Immature natural killer cell (primary cell): Measurements from ENCODE around the gene FARP2. TPM values are rescaled to one million over a fixed set of nuclear protein-coding genes. Genes with fewer than 3 reads are reported as not detected.

Experiments used
- DNase-seq, 3 donors: peaks; one replicate each; pipeline ENCODE4 v3.0.0; 2022; ENCODE audit warnings: mixed read lengths in 1 of 3
- H3K27ac Mint-ChIP-seq, 6 donors: one replicate each; pipeline ENCODE4 v1.8.0; 2020; ENCODE audit warnings: mixed read lengths in 6 of 6, mild to moderate bottlenecking in 5 of 6, inconsistent platforms in 4 of 6, moderate library complexity in 3 of 6
- H3K27me3 Mint-ChIP-seq, 3 donors: one replicate each; pipeline ENCODE4 v1.8.0; 2020 to 2021; ENCODE audit warnings: low read depth in 3 of 3, mild to moderate bottlenecking in 3 of 3, mixed read lengths in 3 of 3, moderate library complexity in 3 of 3, inconsistent platforms in 1 of 3
- H3K36me3 Mint-ChIP-seq, 3 donors: one replicate each; pipeline ENCODE4 v1.8.0; 2020; ENCODE audit warnings: mixed read lengths in 3 of 3, inconsistent platforms in 2 of 3, mild to moderate bottlenecking in 2 of 3
- H3K4me1 Mint-ChIP-seq, 2 donors: one replicate each; pipeline ENCODE4 v1.8.0; 2020; ENCODE audit warnings: inconsistent platforms in 2 of 2, mild to moderate bottlenecking in 2 of 2, mixed read lengths in 2 of 2, moderate library complexity in 1 of 2
- H3K4me3 Mint-ChIP-seq, 5 donors: one replicate each; pipeline ENCODE4 v1.8.0; 2020; ENCODE audit warnings: mild to moderate bottlenecking in 5 of 5, mixed read lengths in 5 of 5, inconsistent platforms in 3 of 5, moderate library complexity in 3 of 5
- H3K9me3 Mint-ChIP-seq, 6 donors: one replicate each; pipeline ENCODE4 v1.8.0; 2020; ENCODE audit warnings: mild to moderate bottlenecking in 6 of 6, mixed read lengths in 6 of 6, inconsistent platforms in 4 of 6, moderate library complexity in 3 of 6
- polyA plus RNA-seq, 3 donors: library from polyadenylated mRNA; unstranded; fragments of 300-500 nt; fragmentation: Illumina TruSeq; gene quantifications; one replicate each; pipeline ENCODE4 v1.2.3, GENCODE V29; 2021

The FARP2 gene
- polyA plus RNA-seq, 3 donors from 2014 or later, result 5.3 to 8.3 (median 8.2) TPM

GRCh38 chr2:241339839-241340630, 16.1 kb upstream of the FARP2 start:
- H3K4me3 Mint-ChIP-seq, result no peak overlapping the region
- no peak for DNase-seq

GRCh38 chr2:241340631-241341163, 15.4 kb upstream of the FARP2 start:
- Mint-ChIP-seq H3K27ac (peak overlapping the region in 5 of 6 donors; percentile 2 to 87 (median 40)), H3K4me1 (peaks cover 2 to 31% of the 10 kb centered on the region in 2 donors), H3K9me3 (no peaks in the 10 kb centered on the region), H3K4me3 (no peak overlapping the region), H3K36me3 (peaks cover 7 to 58% (median 24%) of the 10 kb centered on the region in 3 donors), H3K27me3 (peaks cover 0 to 1% (median 0%) of the 10 kb centered on the region in 3 donors)
- no peak for DNase-seq

More at GRCh38 chr2:241339839-241340630, 16.1 kb upstream of the FARP2 start:
- H3K9me3 Mint-ChIP-seq, result no peaks in the 10 kb centered on the region
- peak overlapping the region in 3 of 6 donors; percentile 25 to 87 (median 37) for H3K27ac Mint-ChIP-seq
- peaks cover 5 to 60% (median 23%) of the 10 kb centered on the region in 3 donors for H3K36me3 Mint-ChIP-seq
- H3K27me3 Mint-ChIP-seq, result peaks cover 0 to 1% (median 0%) of the 10 kb centered on the region in 3 donors
- peaks cover 2 to 31% of the 10 kb centered on the region in 2 donors for H3K4me1 Mint-ChIP-seq

GRCh38 chr2:241344925-241345651, 11.0 kb upstream of the FARP2 start:
- peaks cover 2 to 23% of the 10 kb centered on the region in 2 donors for H3K4me1 Mint-ChIP-seq
- H3K36me3 Mint-ChIP-seq, result peaks cover 17 to 62% (median 29%) of the 10 kb centered on the region in 3 donors
- no peak overlapping the region for H3K4me3 Mint-ChIP-seq
- H3K27ac Mint-ChIP-seq, result no peak overlapping the region
- DNase-seq, result no peak
- peaks cover 0 to 3% (median 1%) of the 10 kb centered on the region in 3 donors for H3K27me3 Mint-ChIP-seq
- no peaks in the 10 kb centered on the region for H3K9me3 Mint-ChIP-seq

GRCh38 chr2:241349941-241350340, 6.1 kb upstream of the FARP2 start:
- Mint-ChIP-seq H3K27me3 (peaks cover 0 to 2% (median 1%) of the 10 kb centered on the region in 3 donors), H3K4me1 (peaks cover 0 to 2% of the 10 kb centered on the region in 2 donors), H3K27ac (peak overlapping the region in 2 of 6 donors; percentile 30 to 47), H3K4me3 (no peak overlapping the region), H3K36me3 (peaks cover 30 to 44% (median 39%) of the 10 kb centered on the region in 3 donors), H3K9me3 (no peaks in the 10 kb centered on the region)
- no peak for DNase-seq

- DNase-seq, result no peak
- Mint-ChIP-seq H3K36me3 (peaks cover 30 to 44% (median 39%) of the 10 kb centered on the region in 3 donors), H3K9me3 (no peaks in the 10 kb centered on the region), H3K27ac (peak overlapping the region in 1 of 6 donors; percentile 41), H3K4me3 (no peak overlapping the region), H3K27me3 (peaks cover 0 to 2% (median 1%) of the 10 kb centered on the region in 3 donors), H3K4me1 (peaks cover 0 to 2% of the 10 kb centered on the region in 2 donors)
These were observed 5.6 kb upstream of the FARP2 start for GRCh38 chr2:241350530-241350877.

GRCh38 chr2:241350878-241351639, 5.0 kb upstream of the FARP2 start:
- peaks cover 0 to 3% of the 10 kb centered on the region in 2 donors for H3K4me1 Mint-ChIP-seq
- DNase-seq, result no peak
- H3K27me3 Mint-ChIP-seq, result peaks cover 1 to 5% (median 2%) of the 10 kb centered on the region in 3 donors
- H3K27ac Mint-ChIP-seq, result peak overlapping the region in 2 of 6 donors; percentile 24 to 41
- H3K4me3 Mint-ChIP-seq, result no peak overlapping the region
- H3K36me3 Mint-ChIP-seq, result peaks cover 27 to 39% (median 33%) of the 10 kb centered on the region in 3 donors
- H3K9me3 Mint-ChIP-seq, result no peaks in the 10 kb centered on the region

GRCh38 chr2:241351640-241352031, 4.4 kb upstream of the FARP2 start:
- H3K9me3 Mint-ChIP-seq, result no peaks in the 10 kb centered on the region
- peaks cover 1 to 5% (median 2%) of the 10 kb centered on the region in 3 donors for H3K27me3 Mint-ChIP-seq
- peaks cover 27 to 37% (median 32%) of the 10 kb centered on the region in 3 donors for H3K36me3 Mint-ChIP-seq
- no peak overlapping the region for H3K4me3 Mint-ChIP-seq
- DNase-seq, result no peak
- H3K27ac Mint-ChIP-seq, result no peak overlapping the region
- peaks cover 0 to 3% of the 10 kb centered on the region in 2 donors for H3K4me1 Mint-ChIP-seq

- H3K4me3 Mint-ChIP-seq, result no peak overlapping the region
- H3K27ac Mint-ChIP-seq, result peak overlapping the region in 2 of 6 donors; percentile 15 to 55
- peaks cover 1 to 5% (median 2%) of the 10 kb centered on the region in 3 donors for H3K27me3 Mint-ChIP-seq
- H3K36me3 Mint-ChIP-seq, result peaks cover 27 to 37% (median 32%) of the 10 kb centered on the region in 3 donors
- no peak for DNase-seq
- H3K9me3 Mint-ChIP-seq, result no peaks in the 10 kb centered on the region
- peaks cover 5 to 8% of the 10 kb centered on the region in 2 donors for H3K4me1 Mint-ChIP-seq
These were observed 3.9 kb upstream of the FARP2 start for GRCh38 chr2:241352227-241352626.

- peak; percentile 38 to 64 (median 59) for DNase-seq
- H3K27ac Mint-ChIP-seq, result peak overlapping the region in 5 of 6 donors; percentile 34 to 82 (median 67)
- H3K36me3 Mint-ChIP-seq, result peaks cover 18 to 25% (median 20%) of the 10 kb centered on the region in 3 donors
- H3K4me1 Mint-ChIP-seq, result peaks cover 10 to 11% of the 10 kb centered on the region in 2 donors
- no peaks in the 10 kb centered on the region for H3K9me3 Mint-ChIP-seq
- H3K27me3 Mint-ChIP-seq, result peaks cover 0 to 4% (median 3%) of the 10 kb centered on the region in 3 donors
- peak overlapping the region in 2 of 5 donors; percentile 9 to 14 for H3K4me3 Mint-ChIP-seq
These were observed 1.1 kb upstream of the FARP2 start for GRCh38 chr2:241354668-241355658.

- Mint-ChIP-seq H3K9me3 (no peaks in the 10 kb centered on the region), H3K27me3 (peaks cover 0 to 4% (median 3%) of the 10 kb centered on the region in 3 donors), H3K4me1 (peaks cover 10 to 11% of the 10 kb centered on the region in 2 donors), H3K36me3 (peaks cover 8 to 16% (median 13%) of the 10 kb centered on the region in 3 donors), H3K27ac (peak overlapping the region; percentile 32 to 84 (median 58)), H3K4me3 (peak overlapping the region; percentile 72 to 91 (median 87))
- no peak for DNase-seq
These were observed 781 bp downstream of the FARP2 start for GRCh38 chr2:241356871-241357260.

- H3K27ac Mint-ChIP-seq, result peak overlapping the region in 1 of 6 donors; percentile 68
These were observed 1.4 kb downstream of the FARP2 start for GRCh38 chr2:241357531-241357930.

GRCh38 chr2:241358470-241358869, 2.4 kb downstream of the FARP2 start:
- H3K36me3 Mint-ChIP-seq, result peaks cover 0 to 6% (median 4%) of the 10 kb centered on the region in 3 donors
- peaks cover 0 to 4% (median 3%) of the 10 kb centered on the region in 3 donors for H3K27me3 Mint-ChIP-seq
- no peaks in the 10 kb centered on the region for H3K9me3 Mint-ChIP-seq
- DNase-seq, result no peak
- no peak overlapping the region for H3K27ac Mint-ChIP-seq
- H3K4me3 Mint-ChIP-seq, result peak overlapping the region in 3 of 5 donors; percentile 4 to 42 (median 22)
- peaks cover 10 to 11% of the 10 kb centered on the region in 2 donors for H3K4me1 Mint-ChIP-seq

More at GRCh38 chr2:241357531-241357930, 1.4 kb downstream of the FARP2 start:
- H3K4me3 Mint-ChIP-seq, result peak overlapping the region; percentile 72 to 91 (median 87)
- H3K4me1 Mint-ChIP-seq, result peaks cover 10 to 11% of the 10 kb centered on the region in 2 donors
- H3K9me3 Mint-ChIP-seq, result no peaks in the 10 kb centered on the region
- peaks cover 2 to 12% (median 9%) of the 10 kb centered on the region in 3 donors for H3K36me3 Mint-ChIP-seq
- no peak for DNase-seq
- peaks cover 0 to 4% (median 3%) of the 10 kb centered on the region in 3 donors for H3K27me3 Mint-ChIP-seq
